ENCODE measurements around the gene LRRTM1.

LRRTM1 gene, protein sequence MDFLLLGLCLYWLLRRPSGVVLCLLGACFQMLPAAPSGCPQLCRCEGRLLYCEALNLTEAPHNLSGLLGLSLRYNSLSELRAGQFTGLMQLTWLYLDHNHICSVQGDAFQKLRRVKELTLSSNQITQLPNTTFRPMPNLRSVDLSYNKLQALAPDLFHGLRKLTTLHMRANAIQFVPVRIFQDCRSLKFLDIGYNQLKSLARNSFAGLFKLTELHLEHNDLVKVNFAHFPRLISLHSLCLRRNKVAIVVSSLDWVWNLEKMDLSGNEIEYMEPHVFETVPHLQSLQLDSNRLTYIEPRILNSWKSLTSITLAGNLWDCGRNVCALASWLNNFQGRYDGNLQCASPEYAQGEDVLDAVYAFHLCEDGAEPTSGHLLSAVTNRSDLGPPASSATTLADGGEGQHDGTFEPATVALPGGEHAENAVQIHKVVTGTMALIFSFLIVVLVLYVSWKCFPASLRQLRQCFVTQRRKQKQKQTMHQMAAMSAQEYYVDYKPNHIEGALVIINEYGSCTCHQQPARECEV

DNA sequence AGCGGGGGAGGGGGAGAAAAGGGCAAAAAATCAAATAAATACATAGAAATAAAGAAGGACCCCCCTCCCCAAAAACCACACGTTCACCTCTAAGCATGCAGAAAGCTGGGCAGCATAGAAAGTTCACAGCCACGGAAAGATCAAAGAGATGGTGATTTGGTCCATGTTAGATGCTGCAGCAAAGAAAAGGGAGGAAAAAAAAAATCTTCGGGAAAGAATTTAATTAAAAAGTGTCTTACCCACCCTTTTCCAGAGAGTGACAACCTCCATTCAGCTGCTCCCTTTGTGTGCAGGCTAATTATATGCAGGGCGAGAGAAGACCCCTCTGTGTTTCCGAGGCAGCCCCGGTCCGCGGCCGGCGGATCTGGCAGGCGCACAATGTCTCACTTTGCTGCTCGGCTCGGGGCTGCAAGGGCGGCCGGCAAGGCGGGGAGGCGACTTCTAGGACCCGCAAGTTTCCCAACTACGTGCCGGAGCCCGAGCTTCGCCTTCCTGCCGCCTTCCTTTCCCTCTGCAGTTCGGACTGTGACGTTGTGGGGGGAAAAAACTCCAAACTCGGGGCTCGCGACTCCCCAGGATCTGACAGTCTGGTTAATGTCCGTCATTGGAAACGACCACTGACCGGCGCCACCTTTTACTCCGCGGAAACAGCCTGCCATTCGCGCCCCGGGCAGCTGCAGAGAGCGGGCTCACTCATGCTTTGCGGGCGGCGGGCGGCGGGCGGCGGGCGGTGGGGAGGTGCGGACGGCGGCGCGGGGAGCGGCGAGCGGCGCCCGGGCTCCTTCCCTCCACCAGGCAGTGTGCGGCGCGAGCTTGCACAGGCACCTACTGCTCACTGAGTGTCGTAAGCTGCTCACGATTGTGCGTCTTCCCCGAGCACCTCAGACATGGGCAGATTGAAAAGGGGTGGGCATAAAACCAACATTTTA, at the start of gene LRRTM1:
TSS of gene LRRTM1 (minus strand) at position 844 of the 929 bp plus-strand sequence. CDS start 933 bp downstream, outside the sequence.
- DNase-seq (ENCODE audit: low spot score): peak; percentile 29

DNA sequence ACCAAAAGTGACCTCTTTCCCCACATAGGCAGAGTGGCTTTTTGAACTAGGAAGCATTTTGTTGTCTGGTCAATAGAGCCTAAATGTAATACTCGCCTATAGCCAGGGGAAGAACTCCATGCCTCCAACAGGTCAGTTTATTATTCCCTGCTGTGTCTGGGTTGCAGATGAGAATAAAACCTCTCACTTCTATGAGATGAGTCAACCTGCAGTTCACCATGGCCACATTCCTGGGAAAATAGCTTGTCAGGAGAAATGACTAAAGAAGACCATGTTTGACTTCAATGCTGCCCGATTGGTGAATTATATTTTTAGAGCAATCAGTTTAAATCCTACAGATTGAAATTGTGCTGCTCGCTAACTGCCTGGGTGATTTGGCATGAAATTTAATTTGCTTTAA, 46.7 kb upstream of the LRRTM1 start:
- peak; percentile 6 for DNase-seq (ENCODE audit: low spot score)

DNA sequence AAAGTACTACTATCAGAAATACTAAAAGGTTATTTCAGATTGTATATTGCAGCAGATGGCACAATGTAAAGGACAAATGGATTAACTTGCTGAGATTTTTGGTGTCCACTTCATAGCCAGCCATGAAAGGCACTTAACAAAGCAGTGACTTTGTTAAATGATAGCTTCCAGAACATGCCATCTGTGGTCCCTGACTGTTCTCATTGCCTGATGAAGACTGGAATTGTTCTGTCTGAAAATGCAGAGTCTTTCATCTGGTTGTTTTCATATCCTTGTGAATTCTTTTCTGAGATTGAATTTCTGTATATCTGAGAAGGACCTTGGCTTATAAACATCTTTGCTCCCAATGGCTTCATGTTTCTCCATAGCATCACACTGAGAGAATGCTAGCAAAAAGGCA, 44.4 kb upstream of the LRRTM1 start:
- no peak for DNase-seq (ENCODE audit: low spot score)

GRCh38 chr2:80348078-80348477, 43.5 kb upstream of the LRRTM1 start:
- no peak for DNase-seq (ENCODE audit: low spot score)

- DNase-seq (ENCODE audit: low spot score): no peak
Observed at GRCh38 chr2:80340022-80340421, 35.5 kb upstream of the LRRTM1 start.

GRCh38 chr2:80338794-80339193, 34.2 kb upstream of the LRRTM1 start:
- DNase-seq (ENCODE audit: low spot score): no peak

GRCh38 chr2:80335411-80335810, 30.9 kb upstream of the LRRTM1 start:
- DNase-seq (ENCODE audit: low spot score): peak; percentile 6

DNA sequence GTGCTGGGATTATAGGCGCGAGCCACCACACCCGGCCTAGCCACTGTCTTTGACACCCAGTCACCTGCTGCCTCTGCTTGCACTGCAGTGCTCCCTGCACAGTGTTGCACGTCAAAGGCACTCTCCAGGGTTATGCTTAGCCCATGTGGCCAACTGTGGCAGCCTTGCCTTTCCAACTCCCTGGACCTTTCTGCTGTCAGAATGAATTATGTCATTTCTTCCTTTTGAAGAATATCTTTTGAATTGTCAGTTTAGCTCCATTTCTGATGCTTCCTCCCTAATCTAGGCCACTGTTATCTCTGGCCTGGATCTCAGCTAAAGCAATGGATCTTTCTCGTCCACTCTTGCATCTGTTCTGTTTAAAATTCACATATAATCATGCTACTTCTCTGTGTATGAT, 29.3 kb upstream of the LRRTM1 start:
- no peak for DNase-seq (ENCODE audit: low spot score)

- no peak for DNase-seq (ENCODE audit: low spot score)
Observed at GRCh38 chr2:80330527-80331450, 26.2 kb upstream of the LRRTM1 start.

GRCh38 chr2:80329491-80329890, 24.9 kb upstream of the LRRTM1 start:
- DNase-seq (ENCODE audit: low spot score): no peak

DNA sequence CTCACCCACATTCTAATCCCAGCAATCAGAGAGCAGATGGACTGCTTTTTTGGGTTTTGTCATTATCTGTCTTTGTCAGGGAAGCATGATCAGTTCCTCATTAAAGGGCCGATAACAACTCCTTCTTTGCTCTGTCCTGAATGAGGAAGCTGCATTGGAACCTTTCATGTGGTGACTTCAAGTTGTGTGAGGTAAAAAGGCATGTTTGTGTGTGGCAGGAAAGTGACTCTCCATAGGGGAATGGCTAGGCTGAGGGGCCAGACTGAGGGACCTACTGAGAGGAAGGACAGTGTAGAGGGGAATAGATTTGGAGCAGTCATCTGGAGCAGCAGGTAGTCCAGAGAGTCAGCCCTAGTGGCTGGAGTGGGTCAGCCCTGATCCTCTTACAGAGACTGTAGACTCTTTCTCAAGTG, 23.6 kb upstream of the LRRTM1 start:
- DNase-seq (ENCODE audit: low spot score): no peak

- no peak for DNase-seq (ENCODE audit: low spot score)
Observed at GRCh38 chr2:80326861-80327260, 22.3 kb upstream of the LRRTM1 start.

DNA sequence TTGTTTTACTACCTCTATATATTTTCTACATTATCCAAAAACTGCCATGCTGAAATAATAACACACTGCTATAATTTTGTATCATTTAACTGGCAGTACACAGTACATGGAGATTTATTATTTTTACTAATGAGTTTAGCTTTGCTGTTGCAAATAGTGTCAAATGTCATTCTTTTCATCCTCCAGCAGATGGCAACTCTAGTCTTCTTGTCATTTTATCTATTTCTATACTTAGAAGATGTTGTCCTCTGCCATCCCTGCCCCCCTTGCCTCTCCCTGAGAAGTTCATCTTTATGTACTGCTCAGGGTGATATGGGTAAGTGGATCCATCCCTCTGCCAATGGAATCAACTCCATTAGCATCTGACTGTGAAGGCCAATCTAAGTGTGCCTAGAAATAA, 21.7 kb upstream of the LRRTM1 start:
- DNase-seq (ENCODE audit: low spot score): peak; percentile 40

GRCh38 chr2:80324525-80324924, 20.0 kb upstream of the LRRTM1 start:
- no peak for DNase-seq (ENCODE audit: low spot score)

DNA sequence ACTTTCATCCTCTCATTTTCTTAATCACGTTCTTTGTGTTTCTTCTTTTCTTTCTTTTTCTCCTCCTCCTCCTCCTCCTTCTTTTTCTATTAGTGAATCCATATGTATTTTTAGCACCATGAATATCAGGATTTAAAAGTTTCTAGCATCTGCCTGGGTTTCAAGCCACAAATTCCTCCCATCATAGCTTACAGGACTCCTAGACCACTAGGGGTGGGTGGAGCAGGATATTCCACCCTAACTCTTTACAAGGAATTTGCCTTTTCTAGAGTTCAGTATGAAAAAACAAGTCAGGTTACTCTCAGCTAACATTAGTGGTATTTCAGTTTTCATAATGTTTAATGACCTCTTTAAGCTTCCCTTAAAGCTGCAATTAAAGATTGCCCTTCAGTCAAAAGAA, 19.1 kb upstream of the LRRTM1 start:
- DNase-seq (ENCODE audit: low spot score): no peak

GRCh38 chr2:80322958-80323357, 18.4 kb upstream of the LRRTM1 start:
- no peak for DNase-seq (ENCODE audit: low spot score)

GRCh38 chr2:80322311-80322920, 17.9 kb upstream of the LRRTM1 start:
- DNase-seq (ENCODE audit: low spot score): peak; percentile 10

- DNase-seq (ENCODE audit: low spot score): no peak
Observed at GRCh38 chr2:80312282-80312839, 7.8 kb upstream of the LRRTM1 start.

DNA sequence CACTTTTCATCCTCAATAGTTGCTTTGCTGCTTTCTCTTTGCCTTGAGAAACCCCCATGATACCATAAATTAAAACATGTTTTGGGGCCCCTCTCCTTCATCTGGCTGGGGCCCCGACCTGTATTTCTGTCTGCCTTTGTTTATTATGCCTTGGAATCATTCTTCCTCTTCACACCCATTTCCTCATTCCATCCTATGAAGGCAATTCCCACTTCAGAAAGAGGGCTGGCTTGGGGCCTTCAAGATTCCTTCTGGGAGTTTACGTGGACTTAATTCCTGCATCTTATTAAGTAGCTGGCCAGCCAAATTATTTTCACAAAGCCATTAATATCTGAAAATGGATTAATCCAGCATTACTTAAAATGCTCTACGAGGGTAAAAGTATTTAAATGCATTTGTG, 6.8 kb upstream of the LRRTM1 start:
- no peak for DNase-seq (ENCODE audit: low spot score)

DNA sequence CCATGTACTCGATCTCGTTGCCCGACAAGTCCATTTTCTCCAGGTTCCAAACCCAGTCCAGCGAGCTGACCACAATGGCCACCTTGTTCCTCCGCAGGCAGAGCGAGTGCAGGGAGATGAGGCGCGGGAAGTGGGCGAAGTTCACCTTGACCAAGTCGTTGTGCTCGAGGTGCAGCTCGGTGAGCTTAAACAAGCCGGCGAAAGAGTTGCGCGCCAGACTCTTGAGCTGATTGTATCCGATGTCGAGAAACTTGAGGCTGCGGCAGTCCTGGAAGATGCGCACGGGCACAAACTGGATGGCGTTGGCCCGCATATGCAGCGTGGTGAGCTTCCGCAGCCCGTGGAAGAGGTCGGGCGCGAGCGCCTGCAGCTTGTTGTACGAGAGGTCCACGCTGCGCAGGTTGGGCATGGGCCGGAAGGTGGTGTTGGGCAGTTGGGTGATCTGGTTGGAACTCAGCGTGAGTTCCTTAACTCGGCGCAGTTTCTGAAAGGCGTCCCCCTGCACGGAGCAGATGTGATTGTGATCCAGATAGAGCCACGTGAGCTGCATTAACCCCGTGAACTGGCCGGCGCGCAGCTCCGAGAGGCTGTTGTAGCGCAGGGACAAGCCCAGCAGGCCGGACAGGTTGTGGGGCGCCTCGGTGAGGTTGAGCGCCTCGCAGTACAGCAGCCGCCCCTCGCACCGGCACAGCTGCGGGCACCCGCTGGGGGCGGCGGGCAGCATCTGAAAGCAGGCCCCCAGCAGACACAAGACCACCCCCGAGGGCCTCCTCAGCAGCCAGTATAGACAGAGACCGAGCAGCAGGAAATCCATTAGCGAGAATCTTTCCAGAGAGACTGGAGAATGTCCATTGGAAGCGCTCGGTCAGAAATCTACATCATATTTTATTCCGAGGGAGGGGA, 1.3 kb downstream of the LRRTM1 start:
- DNase-seq (ENCODE audit: low spot score): peak; percentile 11
